T47D (cell line): Measurements from ENCODE around the gene ATP8A2.
"Not testable (repeated sequence)": the region's sequence is repeated elsewhere in the genome, so short reads cannot be mapped to it uniquely, and the experiment has no call there.

ENCODE experiments used
- DNase-seq, 2 experiments: peaks; one replicate each; pipeline versions ENCODE4 v3.0.0 to v3.0.0-alpha.2; 2011 to 2012; ENCODE audit warnings: low read depth in 1 of 2, low spot score in 1 of 2
- JUND ChIP-seq: IDR thresholded peaks from 2 replicates; pipeline ENCODE4 v1.6.1; 2012; ENCODE audit warnings: low read depth
- in situ Hi-C: cut with HindIII; loops from 2 replicates; pipeline ENCODE4 v1.10.0; 2016; ENCODE audit warnings: low sequenced_read_pairs, low pct_unique_long_range_greater_than_20kb

ATP8A2 gene

GRCh38 chr13:25490236-25490635 lies 118.5 kb downstream of the ATP8A2 start:
- in situ Hi-C loops, result no loop called here
- no peak for TF ChIP-seq JUND
- no peak for DNase-seq

GRCh38 chr13:25493931-25494640 lies 122.3 kb downstream of the ATP8A2 start:
- TF ChIP-seq JUND, result no peak
- DNase-seq, result peak in 1 of 2 experiments; percentile 35
- in situ Hi-C loops, result no loop called here

GRCh38 chr13:25494698-25495411 lies 123.1 kb downstream of the ATP8A2 start:
- no peak for DNase-seq
- in situ Hi-C loops, result no loop called here
- TF ChIP-seq JUND, result no peak

- no peak for DNase-seq
- no peak for TF ChIP-seq JUND
- in situ Hi-C loops, result no loop called here
These were observed 129.5 kb downstream of the ATP8A2 start for GRCh38 chr13:25501231-25501630.

- no peak for DNase-seq
- no peak for TF ChIP-seq JUND
- in situ Hi-C loops, result no loop called here
These were observed 130.3 kb downstream of the ATP8A2 start for GRCh38 chr13:25502031-25502430.

GRCh38 chr13:25502551-25502950 lies 130.8 kb downstream of the ATP8A2 start:
- no peak for TF ChIP-seq JUND
- in situ Hi-C loops, result no loop called here
- DNase-seq, result no peak

- DNase-seq, result no peak
- TF ChIP-seq JUND, result no peak
- in situ Hi-C loops, result no loop called here
These were observed 132.1 kb downstream of the ATP8A2 start for GRCh38 chr13:25503856-25504255.

- no peak for DNase-seq
- no peak for TF ChIP-seq JUND
- in situ Hi-C loops, result no loop called here
These were observed 136.1 kb downstream of the ATP8A2 start for GRCh38 chr13:25507841-25508240.

- in situ Hi-C loops, DNase-seq: not testable (repeated sequence)
These were observed 141.3 kb downstream of the ATP8A2 start for GRCh38 chr13:25513060-25513459.

- TF ChIP-seq JUND, result no peak
- no peak for DNase-seq
- in situ Hi-C loops, result no loop called here
These were observed 146.7 kb downstream of the ATP8A2 start for GRCh38 chr13:25518441-25518840.

- DNase-seq, result no peak
- TF ChIP-seq JUND, result no peak
- in situ Hi-C loops, result no loop called here
These were observed 154.1 kb downstream of the ATP8A2 start for GRCh38 chr13:25525884-25526283.

GRCh38 chr13:25528266-25528665 lies 156.5 kb downstream of the ATP8A2 start:
- no peak for TF ChIP-seq JUND
- in situ Hi-C loops, result no loop called here
- DNase-seq, result no peak

- no peak for DNase-seq
- TF ChIP-seq JUND, result no peak
- in situ Hi-C loops, result no loop called here
These were observed 157.7 kb downstream of the ATP8A2 start for GRCh38 chr13:25529425-25529824.
